ENCODE results near the gene L3MBTL4.

DNA sequence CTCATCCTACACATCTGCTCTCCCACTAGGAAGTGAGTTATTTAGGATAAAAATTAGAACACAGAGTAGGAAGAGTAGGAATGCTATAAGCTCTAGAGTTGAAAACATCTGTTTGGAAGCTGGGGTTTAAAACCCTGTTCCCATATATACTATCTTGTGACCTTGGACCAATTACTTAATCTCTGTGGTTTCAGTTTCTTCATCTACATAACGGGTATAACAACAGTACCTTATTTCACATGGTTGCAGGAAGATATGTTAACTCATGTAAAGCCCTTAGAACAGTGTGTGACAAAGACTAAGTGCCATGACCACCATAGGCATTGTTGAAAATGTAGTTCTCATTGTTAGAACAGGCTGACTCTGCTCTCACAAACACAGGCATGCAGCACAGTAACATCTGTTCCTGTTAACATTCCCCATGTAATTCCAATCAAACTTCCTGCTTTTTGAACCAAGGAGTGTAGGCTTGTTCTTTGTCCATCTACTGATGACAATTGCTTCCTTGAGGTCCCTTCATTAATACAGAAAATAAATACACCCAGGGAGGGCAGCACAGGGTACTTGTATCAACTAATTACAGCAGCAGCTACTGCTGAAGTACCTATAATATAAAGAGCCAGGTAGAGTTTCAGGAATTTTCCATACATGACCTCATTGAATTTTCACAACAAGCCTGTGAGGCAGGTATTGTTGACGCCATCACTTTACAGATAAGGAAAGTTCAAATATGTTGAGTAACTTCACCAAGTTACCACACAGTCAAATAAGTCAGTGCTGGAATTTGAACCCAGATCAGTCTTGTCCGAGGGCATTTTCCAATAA lies 204.2 kb downstream of the L3MBTL4 start:
- TF ChIP-seq, protein P1, sequence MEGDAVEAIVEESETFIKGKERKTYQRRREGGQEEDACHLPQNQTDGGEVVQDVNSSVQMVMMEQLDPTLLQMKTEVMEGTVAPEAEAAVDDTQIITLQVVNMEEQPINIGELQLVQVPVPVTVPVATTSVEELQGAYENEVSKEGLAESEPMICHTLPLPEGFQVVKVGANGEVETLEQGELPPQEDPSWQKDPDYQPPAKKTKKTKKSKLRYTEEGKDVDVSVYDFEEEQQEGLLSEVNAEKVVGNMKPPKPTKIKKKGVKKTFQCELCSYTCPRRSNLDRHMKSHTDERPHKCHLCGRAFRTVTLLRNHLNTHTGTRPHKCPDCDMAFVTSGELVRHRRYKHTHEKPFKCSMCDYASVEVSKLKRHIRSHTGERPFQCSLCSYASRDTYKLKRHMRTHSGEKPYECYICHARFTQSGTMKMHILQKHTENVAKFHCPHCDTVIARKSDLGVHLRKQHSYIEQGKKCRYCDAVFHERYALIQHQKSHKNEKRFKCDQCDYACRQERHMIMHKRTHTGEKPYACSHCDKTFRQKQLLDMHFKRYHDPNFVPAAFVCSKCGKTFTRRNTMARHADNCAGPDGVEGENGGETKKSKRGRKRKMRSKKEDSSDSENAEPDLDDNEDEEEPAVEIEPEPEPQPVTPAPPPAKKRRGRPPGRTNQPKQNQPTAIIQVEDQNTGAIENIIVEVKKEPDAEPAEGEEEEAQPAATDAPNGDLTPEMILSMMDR (IDR thresholded peaks at IDR 0.05), result peak in 1 of 4 donors; percentile 5
- peak; percentile 32 for TF ChIP-seq POLR2A (IDR thresholded peaks at IDR 0.05)
